GM18951 (cell line): ENCODE data around the gene PLEKHA3.
"Not testable (repeated sequence)": the region's sequence is repeated elsewhere in the genome, so short reads cannot be mapped to it uniquely, and the experiment has no call there.

Experiments used
- POLR2A ChIP-seq: IDR thresholded peaks from 4 replicates; pipeline ENCODE4 v1.6.1; 2011; ENCODE audit warnings: mild to moderate bottlenecking; ENCODE audit not compliant: insufficient read length, insufficient read depth; ENCODE audit errors: extremely low read depth
- in situ Hi-C: fragments of 300-500 bp; cut with MboI; formaldehyde crosslinking; loops from one replicate; pipeline ENCODE4 v1.12.0; 2022; ENCODE audit warnings: low sequenced_read_pairs, mixed read lengths, inconsistent platforms; ENCODE audit not compliant: unreplicated experiment

Gene PLEKHA3

GRCh38 chr2:178480227-178481181, at the start of gene PLEKHA3:
PLEKHA3 (plus strand) TSS chr2:178480457; CDS start chr2:178480870, 413 bp downstream.
- peak; percentile 62 for TF ChIP-seq POLR2A
- in situ Hi-C loops: no loop called here

GRCh38 chr2:178436662-178437061, 43.6 kb upstream of the PLEKHA3 start:
- TF ChIP-seq POLR2A: no peak
- in situ Hi-C loops: no loop called here

- in situ Hi-C loops: no loop called here
- no peak for TF ChIP-seq POLR2A
Observed at GRCh38 chr2:178441426-178441825, 38.8 kb upstream of the PLEKHA3 start.

GRCh38 chr2:178448968-178449661, 31.1 kb upstream of the PLEKHA3 start:
- in situ Hi-C loops: no loop called here
- no peak for TF ChIP-seq POLR2A

- in situ Hi-C loops: no loop called here
- no peak for TF ChIP-seq POLR2A
Observed at GRCh38 chr2:178449700-178450523, 30.3 kb upstream of the PLEKHA3 start.

GRCh38 chr2:178450524-178450773, 29.8 kb upstream of the PLEKHA3 start:
- in situ Hi-C loops: no loop called here
- no peak for TF ChIP-seq POLR2A

- peak; percentile 95 for TF ChIP-seq POLR2A
- in situ Hi-C loops: no loop called here
Observed at GRCh38 chr2:178450774-178451525, 29.3 kb upstream of the PLEKHA3 start, which contains the start of the genes PJVK and PRKRA. PJVK (plus strand) TSS chr2:178451378; CDS start chr2:178453410, 2,032 bp downstream. PRKRA (minus strand) TSS chr2:178451175; CDS start chr2:178451030, 145 bp downstream.

GRCh38 chr2:178452334-178452733, 27.9 kb upstream of the PLEKHA3 start:
- in situ Hi-C loops: no loop called here
- no peak for TF ChIP-seq POLR2A

- no peak for TF ChIP-seq POLR2A
- in situ Hi-C loops: no loop called here
Observed at GRCh38 chr2:178452870-178453269, 27.4 kb upstream of the PLEKHA3 start.

GRCh38 chr2:178455947-178456346, 24.3 kb upstream of the PLEKHA3 start:
- in situ Hi-C loops: no loop called here
- no peak for TF ChIP-seq POLR2A

GRCh38 chr2:178457390-178457886, 22.8 kb upstream of the PLEKHA3 start:
- in situ Hi-C loops: no loop called here
- TF ChIP-seq POLR2A: no peak

- in situ Hi-C loops: no loop called here
- TF ChIP-seq POLR2A: no peak
Observed at GRCh38 chr2:178469219-178469849, 10.9 kb upstream of the PLEKHA3 start.

- in situ Hi-C loops: not testable (repeated sequence)
Observed at GRCh38 chr2:178471313-178471712, 8.9 kb upstream of the PLEKHA3 start.
